ENCODE measurements around the gene MXI1. TPM values are rescaled to one million over a fixed set of nuclear protein-coding genes. Genes with fewer than 3 reads are reported as not detected.
"Not testable (repeated sequence)": the region's sequence is repeated elsewhere in the genome, so short reads cannot be mapped to it uniquely, and the experiment has no call there.

MXI1 gene
- total RNA-seq, 1 experiment from 2014 or later: 8.4 TPM

DNA sequence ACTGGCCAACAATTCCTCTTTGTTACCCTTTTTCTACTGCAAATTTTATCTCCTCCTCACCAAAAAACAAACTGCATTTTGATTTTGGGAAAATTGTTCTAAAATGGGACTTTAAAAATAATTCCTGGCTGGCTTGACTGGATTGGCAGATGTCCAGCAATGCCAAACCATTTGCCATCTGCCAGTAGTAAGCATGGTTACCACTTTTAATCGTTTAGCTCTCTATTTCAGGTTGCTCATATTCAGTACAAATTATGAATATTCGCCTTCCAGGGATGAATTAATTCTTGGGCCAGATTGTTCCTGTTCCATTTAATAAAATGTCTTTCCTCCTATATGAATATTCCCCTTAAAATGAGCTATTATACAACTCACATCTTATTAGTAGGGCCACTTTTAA, 61.6 kb downstream of the MXI1 start:
- intact Hi-C loops (cut with micrococcal nuclease; ENCODE audit: unreplicated experiment): no loop called here
- TF ChIP-seq, protein P1, sequence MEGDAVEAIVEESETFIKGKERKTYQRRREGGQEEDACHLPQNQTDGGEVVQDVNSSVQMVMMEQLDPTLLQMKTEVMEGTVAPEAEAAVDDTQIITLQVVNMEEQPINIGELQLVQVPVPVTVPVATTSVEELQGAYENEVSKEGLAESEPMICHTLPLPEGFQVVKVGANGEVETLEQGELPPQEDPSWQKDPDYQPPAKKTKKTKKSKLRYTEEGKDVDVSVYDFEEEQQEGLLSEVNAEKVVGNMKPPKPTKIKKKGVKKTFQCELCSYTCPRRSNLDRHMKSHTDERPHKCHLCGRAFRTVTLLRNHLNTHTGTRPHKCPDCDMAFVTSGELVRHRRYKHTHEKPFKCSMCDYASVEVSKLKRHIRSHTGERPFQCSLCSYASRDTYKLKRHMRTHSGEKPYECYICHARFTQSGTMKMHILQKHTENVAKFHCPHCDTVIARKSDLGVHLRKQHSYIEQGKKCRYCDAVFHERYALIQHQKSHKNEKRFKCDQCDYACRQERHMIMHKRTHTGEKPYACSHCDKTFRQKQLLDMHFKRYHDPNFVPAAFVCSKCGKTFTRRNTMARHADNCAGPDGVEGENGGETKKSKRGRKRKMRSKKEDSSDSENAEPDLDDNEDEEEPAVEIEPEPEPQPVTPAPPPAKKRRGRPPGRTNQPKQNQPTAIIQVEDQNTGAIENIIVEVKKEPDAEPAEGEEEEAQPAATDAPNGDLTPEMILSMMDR (IDR thresholded peaks at IDR 0.05; ENCODE audit: unreplicated experiment): no peak
- H3K9me3 Mint-ChIP-seq (ENCODE audit: low read depth, unreplicated experiment): no peaks in the 10 kb centered on the region
- CTCF ChIA-PET: no interaction called here
- H3K27ac Mint-ChIP-seq (ENCODE audit: unreplicated experiment): no peak overlapping the region
- no peaks in the 10 kb centered on the region for H3K36me3 Mint-ChIP-seq (ENCODE audit: insufficient read depth, unreplicated experiment)
- BruUV-seq (replicated peaks): no TSS peak
- DNase-seq: no peak
- no peak overlapping the region for H3K4me3 Mint-ChIP-seq (ENCODE audit: low read depth, unreplicated experiment)
- H3K4me1 Mint-ChIP-seq (ENCODE audit: low read depth, unreplicated experiment): peaks cover 14% of the 10 kb centered on the region
- H3K27me3 Mint-ChIP-seq (ENCODE audit: unreplicated experiment): no peaks in the 10 kb centered on the region

DNA sequence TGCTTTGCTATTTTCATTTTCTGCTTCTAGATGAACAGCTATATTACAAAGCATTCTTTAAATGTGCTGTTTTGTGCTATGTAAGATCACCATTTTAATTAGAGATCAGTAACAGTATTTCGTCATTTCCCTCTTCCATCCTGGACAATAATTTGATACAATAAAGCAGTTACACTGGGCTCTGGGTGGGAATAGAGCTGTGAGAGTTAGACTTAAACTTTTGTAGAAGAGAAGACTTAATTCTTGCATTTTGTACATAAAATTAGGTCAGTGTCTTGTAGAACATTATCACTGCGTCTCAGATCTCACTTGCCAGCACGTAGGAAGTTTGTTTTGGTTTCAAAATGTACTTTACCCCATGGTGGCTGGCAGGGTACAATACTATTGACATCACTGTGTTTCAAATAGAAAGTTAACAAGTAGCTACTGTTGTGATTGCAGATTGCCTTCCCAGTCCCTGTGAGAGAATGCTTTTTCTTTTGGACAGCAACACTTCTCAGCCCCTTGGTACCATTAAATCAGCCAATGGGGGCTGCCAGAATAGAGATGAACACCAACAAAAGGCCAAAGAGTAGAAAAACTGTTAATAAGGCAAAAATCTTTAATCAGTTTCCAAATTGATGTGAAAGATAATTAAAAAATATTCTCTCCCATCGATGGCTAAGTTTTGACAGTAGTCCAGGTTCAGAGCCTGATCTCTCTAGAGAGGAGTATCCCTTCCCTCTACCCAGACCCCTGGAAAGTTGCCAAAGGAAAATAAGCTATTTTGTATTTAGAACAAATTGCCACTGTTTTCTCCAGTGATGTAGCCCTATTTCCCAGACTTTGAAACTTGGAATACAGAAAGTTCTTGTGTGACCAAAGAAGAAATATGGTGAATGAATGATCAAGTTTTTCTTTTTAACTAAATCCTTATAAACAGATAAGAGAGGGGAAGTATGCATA, 62.2 kb downstream of the MXI1 start:
- TF ChIP-seq, protein P1 (IDR thresholded peaks at IDR 0.05; ENCODE audit: unreplicated experiment): no peak
- no peak overlapping the region for H3K27ac Mint-ChIP-seq (ENCODE audit: unreplicated experiment)
- H3K9me3 Mint-ChIP-seq (ENCODE audit: low read depth, unreplicated experiment): no peaks in the 10 kb centered on the region
- H3K27me3 Mint-ChIP-seq (ENCODE audit: unreplicated experiment): no peaks in the 10 kb centered on the region
- H3K4me1 Mint-ChIP-seq (ENCODE audit: low read depth, unreplicated experiment): peaks cover 21% of the 10 kb centered on the region
- H3K36me3 Mint-ChIP-seq (ENCODE audit: insufficient read depth, unreplicated experiment): no peaks in the 10 kb centered on the region
- CTCF ChIA-PET: no interaction called here
- BruUV-seq (replicated peaks): no TSS peak
- no peak for DNase-seq
- H3K4me3 Mint-ChIP-seq (ENCODE audit: low read depth, unreplicated experiment): no peak overlapping the region
- intact Hi-C loops (cut with micrococcal nuclease; ENCODE audit: unreplicated experiment): loop anchor here (5.0 kb wide), 1 partner anchor 32 kb away; no protein-coding TSS in a partner anchor

DNA sequence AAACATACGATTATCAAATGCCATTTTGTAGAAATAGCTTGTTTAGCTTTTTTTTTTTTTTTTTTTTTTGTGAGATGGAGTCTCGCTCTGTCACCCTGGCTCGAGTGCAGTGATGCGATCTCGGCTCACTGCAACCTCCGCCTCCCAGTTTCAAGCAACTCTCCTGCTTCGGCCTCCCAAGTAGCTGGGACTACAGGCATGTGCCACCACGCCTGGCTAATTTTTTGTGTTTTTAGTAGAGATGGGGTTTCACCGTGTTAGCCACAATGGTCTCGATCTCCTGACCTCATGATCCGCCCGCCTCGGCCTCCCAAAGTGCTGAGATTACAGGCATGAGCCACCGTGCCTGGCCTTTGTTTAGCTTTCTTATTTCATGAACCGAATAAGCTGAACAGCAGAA, 65.6 kb downstream of the MXI1 start:
- H3K36me3 Mint-ChIP-seq (ENCODE audit: insufficient read depth, unreplicated experiment); H3K27me3 Mint-ChIP-seq (ENCODE audit: unreplicated experiment); H3K4me3 Mint-ChIP-seq (ENCODE audit: low read depth, unreplicated experiment); DNase-seq; H3K9me3 Mint-ChIP-seq (ENCODE audit: low read depth, unreplicated experiment); BruUV-seq (replicated peaks); CTCF ChIA-PET; H3K27ac Mint-ChIP-seq (ENCODE audit: unreplicated experiment): not testable (repeated sequence)
- intact Hi-C loops (cut with micrococcal nuclease; ENCODE audit: unreplicated experiment): loop anchor here (5.0 kb wide), 1 partner anchor 36 kb away; no protein-coding TSS in a partner anchor
- H3K4me1 Mint-ChIP-seq (ENCODE audit: low read depth, unreplicated experiment): peaks cover 25% of the 10 kb centered on the region

DNA sequence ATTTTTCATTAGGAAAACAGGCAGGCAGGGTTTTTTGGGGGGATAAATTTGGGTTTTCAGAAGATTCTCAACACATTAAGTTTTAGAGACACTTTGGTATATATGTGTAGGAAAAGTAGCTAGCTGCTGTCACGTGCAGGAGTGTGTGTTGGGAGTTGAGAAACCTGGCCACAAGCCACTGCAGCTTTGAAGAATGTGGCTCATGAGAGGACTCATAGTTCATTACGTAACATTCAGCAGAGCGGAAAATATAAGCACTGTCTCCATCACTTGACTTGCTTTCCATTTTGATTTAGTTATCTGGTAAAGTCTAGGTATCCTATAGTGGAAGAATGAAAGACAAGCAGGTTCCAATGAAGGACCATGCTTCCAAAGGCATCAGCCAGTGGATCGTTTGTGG, 66.1 kb downstream of the MXI1 start:
- CTCF ChIA-PET: no interaction called here
- TF ChIP-seq, protein P1 (IDR thresholded peaks at IDR 0.05; ENCODE audit: unreplicated experiment): no peak
- peak overlapping the region; percentile 13 for H3K27ac Mint-ChIP-seq (ENCODE audit: unreplicated experiment)
- no peak overlapping the region for H3K4me3 Mint-ChIP-seq (ENCODE audit: low read depth, unreplicated experiment)
- no peaks in the 10 kb centered on the region for H3K27me3 Mint-ChIP-seq (ENCODE audit: unreplicated experiment)
- H3K4me1 Mint-ChIP-seq (ENCODE audit: low read depth, unreplicated experiment): peaks cover 25% of the 10 kb centered on the region
- intact Hi-C loops (cut with micrococcal nuclease; ENCODE audit: unreplicated experiment): loop anchor here (5.0 kb wide), 1 partner anchor 36 kb away; no protein-coding TSS in a partner anchor
- BruUV-seq (replicated peaks): no TSS peak
- DNase-seq: no peak
- no peaks in the 10 kb centered on the region for H3K9me3 Mint-ChIP-seq (ENCODE audit: low read depth, unreplicated experiment)
- H3K36me3 Mint-ChIP-seq (ENCODE audit: insufficient read depth, unreplicated experiment): no peaks in the 10 kb centered on the region

Measured in Calu3 (cell line).